Inferior parietal cortex (tissue), 1 donor: ENCODE data around the gene PFDN1.

Experiments
- DNase-seq: peaks from one replicate; pipeline ENCODE4 v3.0.0-alpha.2; 2016; ENCODE audit errors: extremely low spot score

Gene PFDN1

GRCh38 chr5:140239461-140239860 lies 63.4 kb downstream of the PFDN1 start:
- no peak for DNase-seq

GRCh38 chr5:140238756-140239155 lies 64.1 kb downstream of the PFDN1 start:
- no peak for DNase-seq

DNA sequence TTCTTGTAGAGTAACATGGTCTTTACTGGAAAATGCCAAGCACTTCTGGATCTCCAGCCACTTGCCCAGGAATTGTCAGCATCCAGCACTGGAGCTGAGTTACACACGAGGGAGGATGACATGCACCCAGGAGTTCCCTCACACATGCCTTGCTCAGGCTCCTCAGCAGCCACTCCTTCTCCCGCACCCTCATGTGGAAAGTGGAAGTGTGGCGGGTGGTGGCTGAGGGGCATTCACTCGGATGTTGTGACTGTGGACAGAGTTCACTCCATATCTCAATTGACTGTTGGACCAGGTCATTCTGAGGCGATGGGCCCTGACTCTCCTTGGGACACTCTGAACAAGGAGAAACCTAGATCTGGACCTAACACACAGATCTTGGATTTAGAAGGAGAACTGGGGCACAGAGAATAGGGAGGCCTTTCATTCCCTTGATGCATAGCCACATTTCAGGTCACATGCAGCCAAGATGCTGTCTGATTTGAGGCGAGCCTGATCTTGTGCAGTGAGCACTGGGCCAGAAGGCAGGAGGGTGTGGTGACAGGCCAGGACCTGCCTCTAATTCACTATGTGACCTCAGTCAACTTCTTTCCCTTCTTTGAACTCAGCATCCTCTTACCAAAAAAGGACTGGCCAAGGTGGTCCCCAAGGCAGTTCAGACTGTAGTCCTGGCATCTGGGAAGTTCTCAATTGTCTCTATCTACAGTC lies 65.9 kb downstream of the PFDN1 start:
- DNase-seq, result no peak

DNA sequence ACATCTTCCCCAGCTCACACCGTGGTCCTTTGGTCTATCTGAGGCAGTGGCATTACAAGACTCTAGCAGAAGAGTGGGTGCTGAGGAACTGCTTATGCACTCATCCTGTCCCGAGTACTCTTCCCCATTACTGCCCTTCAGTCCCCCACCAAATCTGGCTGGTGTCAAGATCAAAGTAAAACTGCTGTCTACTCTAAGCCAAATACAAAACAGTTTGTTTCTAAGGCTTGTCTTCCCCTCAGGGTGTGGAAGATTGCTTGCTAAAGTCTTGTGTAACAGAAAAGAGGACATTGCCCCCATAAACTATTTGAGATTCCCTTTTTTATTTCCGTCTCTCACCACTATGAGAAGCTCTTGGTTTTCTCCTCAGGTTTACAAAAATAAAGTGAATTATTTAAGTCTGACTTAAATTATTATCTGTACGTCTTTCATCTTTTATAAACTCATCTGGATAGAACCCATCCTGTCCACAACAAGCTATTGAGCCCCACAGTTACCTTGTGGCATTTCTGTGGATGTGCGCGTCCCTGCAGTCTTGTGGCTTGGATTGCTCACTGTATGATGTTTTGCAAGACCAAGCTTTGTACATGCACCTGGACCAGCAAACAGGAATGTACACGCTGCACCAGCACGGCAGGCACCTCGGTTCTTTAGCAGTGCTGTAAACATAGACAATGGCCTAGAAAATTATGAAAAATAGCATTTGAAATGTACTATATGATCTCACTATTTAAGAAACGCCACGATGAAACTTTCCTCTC lies 66.9 kb downstream of the PFDN1 start:
- no peak for DNase-seq

DNA sequence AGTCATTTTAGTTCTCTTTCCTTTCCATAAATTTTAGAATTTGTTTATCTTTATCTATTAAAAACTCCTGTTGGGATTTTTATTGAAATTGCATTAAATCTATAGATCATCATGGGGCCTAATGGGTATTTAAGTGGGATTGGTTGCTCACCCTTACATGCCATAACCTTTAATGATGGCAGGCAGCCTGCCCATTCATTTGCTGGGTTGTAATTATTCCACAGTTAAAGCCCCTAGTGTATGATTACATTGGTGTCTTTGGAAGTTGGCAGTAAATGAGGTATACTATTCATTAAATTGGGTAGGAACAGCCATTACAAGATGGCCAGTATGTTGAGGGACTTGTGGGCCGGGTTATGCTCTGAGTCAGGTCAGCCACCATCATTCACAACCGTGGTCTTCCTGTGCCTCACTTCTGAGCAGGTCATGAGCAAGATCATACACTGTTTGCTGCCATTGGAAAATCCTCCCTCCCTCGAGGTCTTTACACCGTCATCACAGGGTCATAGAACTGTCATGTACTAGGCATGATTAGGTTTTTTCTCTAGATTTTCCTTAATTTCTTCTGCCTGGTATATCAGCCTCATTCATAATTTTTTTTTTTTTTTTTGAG lies 68.4 kb downstream of the PFDN1 start:
- no peak for DNase-seq

GRCh38 chr5:140232731-140233130 lies 70.2 kb downstream of the PFDN1 start:
- DNase-seq, result no peak

- no peak for DNase-seq
Observed at GRCh38 chr5:140230373-140230772, 72.5 kb downstream of the PFDN1 start.

GRCh38 chr5:140228364-140228837 lies 74.5 kb downstream of the PFDN1 start:
- no peak for DNase-seq

DNA sequence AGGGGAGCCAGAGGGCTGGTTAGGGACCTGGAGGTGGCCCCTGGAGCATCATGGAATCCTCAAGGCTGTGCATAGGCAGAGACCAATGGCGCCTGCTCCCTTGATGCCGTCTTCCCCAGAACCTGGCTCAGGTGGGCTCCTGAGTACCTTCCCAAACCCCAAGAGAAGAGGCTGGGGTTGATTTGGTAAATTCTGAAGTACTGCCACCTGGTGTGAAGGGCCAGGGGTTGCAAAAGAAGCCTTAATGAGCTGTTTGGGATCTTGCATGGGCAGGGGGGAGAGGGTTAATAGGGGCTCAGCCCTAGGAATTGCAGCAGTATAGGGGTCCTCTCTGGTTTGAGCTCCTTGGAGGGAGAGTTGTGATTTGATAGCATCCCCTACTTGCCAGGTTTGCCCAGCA lies 75.9 kb downstream of the PFDN1 start:
- DNase-seq, result no peak

GRCh38 chr5:140225396-140225795 lies 77.5 kb downstream of the PFDN1 start:
- DNase-seq, result no peak

GRCh38 chr5:140224658-140225057 lies 78.2 kb downstream of the PFDN1 start:
- no peak for DNase-seq

DNA sequence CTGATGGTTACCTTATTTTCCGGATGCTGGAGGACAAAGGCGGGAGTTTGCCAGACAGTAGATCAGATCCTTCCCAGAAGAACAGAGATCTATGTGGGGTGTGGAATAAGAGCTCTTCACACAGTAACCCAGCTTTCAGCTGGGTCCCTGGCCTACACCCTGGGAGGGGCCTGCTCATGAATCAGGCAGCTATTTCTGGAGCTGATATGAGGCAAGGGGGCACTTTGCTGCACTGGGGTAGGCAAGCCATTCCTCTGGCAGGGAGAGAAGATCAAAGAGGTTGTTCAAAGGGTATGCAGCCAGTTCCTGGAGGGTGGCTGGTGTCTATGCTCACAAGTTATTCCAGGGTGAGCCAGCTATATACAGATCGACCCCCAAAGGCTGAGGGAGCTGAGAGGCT lies 79.3 kb downstream of the PFDN1 start:
- DNase-seq, result no peak

DNA sequence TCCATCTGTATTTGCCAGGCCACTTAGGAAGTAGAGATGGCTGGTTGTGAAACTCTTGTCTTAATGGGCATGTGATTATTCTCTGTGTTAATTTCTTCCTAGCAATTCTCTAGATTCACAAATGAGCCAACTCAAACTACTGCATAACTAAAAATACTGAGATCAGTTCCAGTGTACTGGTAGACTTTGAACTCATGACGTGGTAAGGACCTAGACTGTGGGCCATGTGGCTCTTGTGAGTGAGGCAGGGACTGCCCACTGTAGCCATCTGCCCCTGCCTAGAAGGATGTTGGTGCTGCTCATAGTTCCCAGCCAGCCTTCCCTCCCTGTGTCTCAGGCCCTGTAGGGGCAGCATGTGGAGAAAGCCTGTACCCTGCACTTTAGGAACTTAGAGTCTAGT lies 80.5 kb downstream of the PFDN1 start:
- no peak for DNase-seq

GRCh38 chr5:140221697-140222223 lies 81.1 kb downstream of the PFDN1 start:
- DNase-seq, result no peak

DNA sequence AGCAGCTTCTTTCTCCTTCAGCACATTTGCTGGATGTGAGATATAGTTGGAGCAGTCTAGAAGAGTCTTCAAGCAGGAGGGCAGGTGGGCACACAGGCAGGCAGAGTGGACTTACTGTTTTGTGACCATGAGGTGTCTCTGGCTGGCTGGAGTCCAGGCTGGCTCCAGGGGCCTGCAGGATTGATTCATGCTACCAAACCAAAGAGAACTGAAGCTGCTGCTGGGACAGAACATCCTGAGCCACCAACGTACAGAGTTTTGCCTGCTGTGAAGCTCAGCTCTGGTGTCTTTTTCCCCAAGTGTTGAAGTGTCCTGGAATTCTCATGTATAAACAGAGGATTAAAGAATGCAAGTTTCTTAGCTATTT lies 82.2 kb downstream of the PFDN1 start:
- DNase-seq, result no peak

- no peak for DNase-seq
Observed at GRCh38 chr5:140220032-140220697, 82.7 kb downstream of the PFDN1 start.

DNA sequence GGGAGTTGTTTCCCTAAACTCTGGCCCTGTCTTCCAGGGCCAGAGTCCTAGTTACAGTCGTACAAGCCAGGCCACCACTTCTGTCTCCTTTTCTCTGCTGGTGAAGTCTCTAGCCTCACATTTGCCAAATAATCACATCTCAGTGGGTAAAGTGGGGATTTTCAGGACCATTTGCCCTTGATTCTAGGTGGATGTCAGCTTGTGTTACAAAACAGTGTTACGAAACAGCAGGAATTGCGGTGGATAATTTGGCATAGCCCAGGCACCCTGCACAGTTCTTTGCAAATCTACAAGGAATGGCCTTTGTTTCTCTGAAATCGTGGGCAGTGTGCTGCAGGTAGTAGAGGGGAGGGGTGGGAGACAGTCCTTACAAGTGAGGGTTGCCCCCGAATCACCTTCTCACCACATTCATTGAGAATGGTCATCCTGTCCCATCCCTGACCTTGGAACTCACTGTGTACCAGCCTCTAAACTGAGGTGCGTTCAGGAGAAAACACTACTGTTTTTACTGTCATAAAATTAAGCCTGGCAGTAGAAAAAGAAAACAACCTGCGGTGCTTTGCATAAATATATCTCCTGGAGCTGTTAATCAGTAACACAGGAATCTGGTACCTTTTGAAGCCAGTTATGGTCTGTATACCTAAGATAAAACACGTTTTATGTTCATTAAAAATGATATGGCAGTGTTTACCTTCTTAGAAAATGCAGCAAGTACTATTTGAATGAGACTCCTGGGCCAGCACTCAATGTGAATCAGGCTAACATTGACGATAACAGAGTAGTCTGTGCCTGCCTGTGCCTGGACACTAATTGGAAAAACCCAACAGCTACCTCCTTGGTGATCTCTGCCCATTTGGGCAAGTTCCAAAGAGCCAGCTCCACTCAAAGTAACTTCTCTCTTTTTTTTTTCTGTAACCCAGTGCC lies 83.6 kb downstream of the PFDN1 start:
- no peak for DNase-seq

DNA sequence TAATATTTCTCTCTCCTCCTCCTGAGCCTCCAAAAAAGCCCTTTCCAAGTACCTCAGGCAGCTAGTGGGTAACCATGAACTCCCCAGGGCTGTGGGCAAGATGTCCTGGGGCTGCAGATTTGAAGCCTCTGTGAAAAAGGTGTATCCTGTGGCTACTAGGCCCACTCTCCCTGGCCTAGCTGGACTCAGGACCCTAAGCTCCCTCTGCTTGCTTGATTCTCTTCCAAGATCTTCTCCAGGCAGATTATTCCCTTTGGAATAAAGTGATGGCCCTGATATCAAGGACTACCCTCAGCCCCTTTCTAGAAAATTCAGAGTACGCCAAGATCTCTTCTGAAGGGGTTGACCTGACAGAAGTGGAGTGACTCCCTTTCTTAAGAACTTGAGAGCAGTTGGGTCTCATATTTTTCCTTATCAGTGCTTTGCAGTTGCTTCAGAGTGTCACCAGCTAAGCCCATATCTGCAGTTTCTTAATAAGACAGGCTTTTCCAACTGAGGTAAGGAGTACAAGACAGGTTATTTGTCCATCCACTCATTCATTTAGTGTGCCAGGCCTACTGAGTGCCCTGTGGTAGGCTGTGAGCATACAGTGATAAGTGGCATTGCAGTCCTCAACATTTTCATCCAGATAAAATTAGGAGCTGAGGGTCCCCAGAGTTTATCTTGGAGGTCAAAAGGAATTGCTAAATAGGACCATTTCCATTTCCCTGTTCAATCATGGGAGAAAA lies 85.4 kb downstream of the PFDN1 start:
- DNase-seq, result no peak

- DNase-seq, result no peak
Observed at GRCh38 chr5:140216478-140217074, 86.3 kb downstream of the PFDN1 start.

GRCh38 chr5:140215276-140215675 lies 87.6 kb downstream of the PFDN1 start:
- DNase-seq, result no peak
